Endodermal cell (in vitro differentiated cells): ENCODE measurements around the gene PARN. TPM values are rescaled to one million over a fixed set of nuclear protein-coding genes. Genes with fewer than 3 reads are reported as not detected.

ENCODE experiments used
- DNase-seq: peaks from one replicate; pipeline ENCODE4 v3.0.0-alpha.2; 2017
- H3K27ac ChIP-seq: 2 replicates; pipeline ENCODE4 v1.5.1; 2013; ENCODE audit warnings: mild to moderate bottlenecking, low read depth, low read length, moderate library complexity
- H3K27me3 ChIP-seq: 2 replicates; pipeline ENCODE4 v1.6.1; 2013; ENCODE audit warnings: mild to moderate bottlenecking, low read length, moderate library complexity; ENCODE audit not compliant: insufficient read depth, control insufficient read depth, poor library complexity, severe bottlenecking
- H3K36me3 ChIP-seq: 2 replicates; pipeline ENCODE4 v1.7.0; 2013; ENCODE audit warnings: mild to moderate bottlenecking, low read length, moderate library complexity; ENCODE audit not compliant: control insufficient read depth, insufficient read depth
- H3K4me1 ChIP-seq: one replicate; pipeline ENCODE4 v1.7.0; 2013; ENCODE audit warnings: low read length; ENCODE audit not compliant: control insufficient read depth, insufficient read depth
- H3K4me3 ChIP-seq: 2 replicates; pipeline ENCODE4 v1.5.1; 2013; ENCODE audit warnings: mild to moderate bottlenecking, low read length, moderate library complexity
- H3K9ac ChIP-seq: 2 replicates; pipeline ENCODE4 v1.6.1; 2013; ENCODE audit warnings: mild to moderate bottlenecking, low read length, moderate library complexity; ENCODE audit not compliant: poor library complexity, severe bottlenecking; ENCODE audit errors: extremely low read depth
- H3K9me3 ChIP-seq: 2 replicates; pipeline ENCODE4 v1.6.1; 2013; ENCODE audit warnings: mild to moderate bottlenecking, low read length, moderate library complexity; ENCODE audit not compliant: control insufficient read depth
- H3K27ac Mint-ChIP-seq: 2 replicates; pipeline ENCODE4 v1.8.0; 2020; ENCODE audit warnings: mixed read lengths
- H3K27me3 Mint-ChIP-seq: 2 replicates; pipeline ENCODE4 v1.8.0; 2021; ENCODE audit warnings: mild to moderate bottlenecking, mixed read lengths; ENCODE audit not compliant: insufficient read depth
- H3K36me3 Mint-ChIP-seq: 2 replicates; pipeline ENCODE4 v1.8.0; 2020; ENCODE audit warnings: low read depth, mixed read lengths
- H3K4me1 Mint-ChIP-seq: 2 replicates; pipeline ENCODE4 v1.8.0; 2020; ENCODE audit warnings: mixed read lengths
- H3K4me3 Mint-ChIP-seq: 2 replicates; pipeline ENCODE4 v1.8.0; 2020; ENCODE audit warnings: mild to moderate bottlenecking, moderate library complexity, mixed read lengths
- H3K9me3 Mint-ChIP-seq: 2 replicates; pipeline ENCODE4 v1.8.0; 2020; ENCODE audit warnings: mild to moderate bottlenecking, mixed read lengths
- CTCF ChIP-seq: fragments of 200-600 bp; sonication (generic); conservative IDR thresholded peaks from 2 replicates; pipeline ENCODE4 v1.5.0; 2021; ENCODE audit warnings: antibody characterized with exemption, mild to moderate bottlenecking
- WGBS, 2 experiments: methylation state at CpG; one replicate each; pipeline versions ENCODE4 v1.1.5 to v1.1.7; 2013; ENCODE audit warnings: missing lambda C conversion rate in 2 of 2, mixed read lengths in 1 of 2; ENCODE audit not compliant: insufficient coverage in 1 of 2, insufficient read length in 1 of 2; 5-methylcytosine and 5-hydroxymethylcytosine counted together
- total RNA-seq, 2 donors: library from RNA; stranded (reverse); fragmentation: NEBNext Ultra II Directional in 1 of 2; extraction: Animal tissue kit (Norgen Biotek cat#: 25700) in 1 of 2; gene quantifications; 2 replicates in 1 of 2; 3 replicates in 1 of 2; pipeline ENCODE4 v1.2.1, GENCODE V29; 2021

The PARN gene
- total RNA-seq, 2 donors from 2014 or later = 43.7 to 45.7 TPM

- Mint-ChIP-seq H3K27ac (peak overlapping the region; percentile 56), H3K4me3 (no peak overlapping the region), H3K36me3 (peaks cover 25% of the 10 kb centered on the region), H3K4me1 (peaks cover 11% of the 10 kb centered on the region), H3K27me3 (no peaks in the 10 kb centered on the region), H3K9me3 (peaks cover 5% of the 10 kb centered on the region)
- peaks cover 5% of the 10 kb centered on the region for H3K36me3 ChIP-seq
- no peaks in the 10 kb centered on the region for H3K27me3 ChIP-seq
- H3K9me3 ChIP-seq = peaks cover 2% of the 10 kb centered on the region
- H3K27ac ChIP-seq = no peak overlapping the region
- DNase-seq = no peak
- H3K4me3 ChIP-seq = no peak overlapping the region
- H3K4me1 ChIP-seq = peaks cover 7% of the 10 kb centered on the region
- no peak for TF ChIP-seq CTCF
- 70 to 85% methylated on average over 3 to 9 of the region's 9 CpGs for WGBS, 2 experiments
- H3K9ac ChIP-seq = no peak overlapping the region
These were observed 202.6 kb downstream of the PARN start for GRCh38 chr16:14427371-14427948.

GRCh38 chr16:14424595-14424994 lies 205.5 kb downstream of the PARN start:
- TF ChIP-seq CTCF = no peak
- no peaks in the 10 kb centered on the region for H3K27me3 ChIP-seq
- Mint-ChIP-seq H3K27me3 (no peaks in the 10 kb centered on the region), H3K36me3 (peaks cover 18% of the 10 kb centered on the region), H3K4me1 (peaks cover 11% of the 10 kb centered on the region), H3K27ac (no peak overlapping the region), H3K9me3 (no peaks in the 10 kb centered on the region), H3K4me3 (no peak overlapping the region)
- no peak overlapping the region for H3K27ac ChIP-seq
- H3K9ac ChIP-seq = no peak overlapping the region
- no peak for DNase-seq
- H3K4me1 ChIP-seq = peaks cover 7% of the 10 kb centered on the region
- WGBS, 2 experiments = 92 to 100% methylated on average over 4 of the region's 4 CpGs
- H3K9me3 ChIP-seq = no peaks in the 10 kb centered on the region
- no peaks in the 10 kb centered on the region for H3K36me3 ChIP-seq
- H3K4me3 ChIP-seq = no peak overlapping the region

GRCh38 chr16:14423344-14423743 lies 206.7 kb downstream of the PARN start:
- Mint-ChIP-seq H3K27ac (peak overlapping the region; percentile 75), H3K4me1 (peaks cover 11% of the 10 kb centered on the region), H3K4me3 (no peak overlapping the region), H3K27me3 (no peaks in the 10 kb centered on the region), H3K36me3 (peaks cover 12% of the 10 kb centered on the region), H3K9me3 (no peaks in the 10 kb centered on the region)
- Histone ChIP-seq H3K9me3 (no peaks in the 10 kb centered on the region), H3K4me3 (no peak overlapping the region), H3K9ac (no peak overlapping the region), H3K27me3 (no peaks in the 10 kb centered on the region), H3K36me3 (no peaks in the 10 kb centered on the region), H3K27ac (no peak overlapping the region), H3K4me1 (peaks cover 6% of the 10 kb centered on the region)
- no peak for DNase-seq
- no peak for TF ChIP-seq CTCF
- WGBS, 2 experiments = 91 to 100% methylated on average over 2 to 4 of the region's 4 CpGs
